GM12865 (cell line): ENCODE data around the gene HLCS.

Source experiments
- DNase-seq: peaks from one replicate; pipeline ENCODE4 v3.0.0; 2010; ENCODE audit warnings: low read depth
- H3K4me3 ChIP-seq: 2 replicates; pipeline ENCODE4 v1.5.1; 2011; ENCODE audit warnings: mild to moderate bottlenecking, low read depth, low read length, control low read depth
- TF ChIP-seq, protein P1 (sequence below): IDR thresholded peaks from 2 replicates; pipeline ENCODE4 v1.5.1; 2011; ENCODE audit warnings: low read length, control low read depth, low read depth, inconsistent platforms; ENCODE audit not compliant: insufficient read depth; ENCODE audit errors: missing control alignments

The HLCS gene

DNA sequence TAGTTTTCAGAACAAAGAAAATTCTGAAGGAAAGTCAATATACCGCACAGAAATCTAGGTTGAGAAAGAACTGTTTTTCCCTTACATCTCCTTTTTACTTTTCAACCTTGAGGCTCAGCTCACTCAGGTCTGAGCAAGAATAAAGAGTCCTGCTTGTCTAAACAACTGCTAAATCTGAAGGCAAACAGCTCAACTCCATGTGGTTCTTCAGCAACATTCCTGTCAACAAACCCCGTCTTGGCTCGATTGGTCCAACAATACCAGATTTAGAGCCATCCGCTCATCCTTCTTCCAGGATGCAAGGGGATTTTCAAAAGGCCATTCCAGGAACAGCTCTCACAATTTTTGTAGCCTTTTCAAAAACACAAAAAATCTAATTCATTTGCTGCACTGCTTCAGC, 119.8 kb downstream of the HLCS start:
- H3K4me3 ChIP-seq, result no peak overlapping the region
- no peak for DNase-seq
- TF ChIP-seq, protein P1, sequence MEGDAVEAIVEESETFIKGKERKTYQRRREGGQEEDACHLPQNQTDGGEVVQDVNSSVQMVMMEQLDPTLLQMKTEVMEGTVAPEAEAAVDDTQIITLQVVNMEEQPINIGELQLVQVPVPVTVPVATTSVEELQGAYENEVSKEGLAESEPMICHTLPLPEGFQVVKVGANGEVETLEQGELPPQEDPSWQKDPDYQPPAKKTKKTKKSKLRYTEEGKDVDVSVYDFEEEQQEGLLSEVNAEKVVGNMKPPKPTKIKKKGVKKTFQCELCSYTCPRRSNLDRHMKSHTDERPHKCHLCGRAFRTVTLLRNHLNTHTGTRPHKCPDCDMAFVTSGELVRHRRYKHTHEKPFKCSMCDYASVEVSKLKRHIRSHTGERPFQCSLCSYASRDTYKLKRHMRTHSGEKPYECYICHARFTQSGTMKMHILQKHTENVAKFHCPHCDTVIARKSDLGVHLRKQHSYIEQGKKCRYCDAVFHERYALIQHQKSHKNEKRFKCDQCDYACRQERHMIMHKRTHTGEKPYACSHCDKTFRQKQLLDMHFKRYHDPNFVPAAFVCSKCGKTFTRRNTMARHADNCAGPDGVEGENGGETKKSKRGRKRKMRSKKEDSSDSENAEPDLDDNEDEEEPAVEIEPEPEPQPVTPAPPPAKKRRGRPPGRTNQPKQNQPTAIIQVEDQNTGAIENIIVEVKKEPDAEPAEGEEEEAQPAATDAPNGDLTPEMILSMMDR, result no peak

DNA sequence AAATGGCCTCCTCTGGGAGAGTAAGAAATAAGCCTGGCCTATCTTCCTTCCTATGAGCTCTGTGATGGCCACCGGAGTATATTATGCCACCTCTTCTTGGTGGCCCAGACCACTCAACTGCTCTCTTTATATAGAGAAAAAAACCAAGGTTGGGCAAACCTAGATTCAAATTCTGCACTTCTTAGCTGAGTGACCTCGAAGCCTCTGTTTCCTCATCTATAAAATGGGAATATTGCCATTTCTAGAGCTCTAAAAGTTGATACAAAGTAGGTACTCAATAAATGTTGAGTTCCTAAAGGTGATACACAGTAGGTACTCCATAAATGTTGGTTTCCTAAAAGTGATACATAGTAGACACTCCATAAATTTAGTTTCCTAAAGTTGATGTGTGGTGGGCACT, 120.7 kb downstream of the HLCS start:
- no peak overlapping the region for H3K4me3 ChIP-seq
- TF ChIP-seq, protein P1, result no peak
- no peak for DNase-seq

DNA sequence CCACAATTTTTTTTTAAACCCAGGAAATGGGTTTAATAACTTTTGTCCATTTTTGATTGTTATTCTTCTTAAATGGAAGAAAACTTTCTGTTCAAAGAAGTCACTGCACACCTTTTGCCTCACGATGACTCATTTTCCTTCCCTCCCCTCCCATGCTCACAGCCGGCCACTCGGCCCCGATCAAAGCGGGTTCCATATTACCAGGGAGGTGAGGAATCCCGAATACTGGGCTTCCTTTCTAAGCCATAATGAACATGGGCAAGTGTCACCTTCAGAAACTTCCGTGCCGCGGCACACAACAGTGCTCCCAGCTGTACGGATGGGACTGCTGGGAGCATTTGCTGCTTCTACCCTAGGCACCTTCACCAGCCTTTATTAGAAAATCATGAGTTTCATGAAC, 121.4 kb downstream of the HLCS start:
- H3K4me3 ChIP-seq, result no peak overlapping the region
- no peak for DNase-seq
- TF ChIP-seq, protein P1, result no peak

GRCh38 chr21:36841866-36842265, 124.6 kb downstream of the HLCS start:
- no peak for DNase-seq
- TF ChIP-seq, protein P1, result no peak
- H3K4me3 ChIP-seq, result no peak overlapping the region

DNA sequence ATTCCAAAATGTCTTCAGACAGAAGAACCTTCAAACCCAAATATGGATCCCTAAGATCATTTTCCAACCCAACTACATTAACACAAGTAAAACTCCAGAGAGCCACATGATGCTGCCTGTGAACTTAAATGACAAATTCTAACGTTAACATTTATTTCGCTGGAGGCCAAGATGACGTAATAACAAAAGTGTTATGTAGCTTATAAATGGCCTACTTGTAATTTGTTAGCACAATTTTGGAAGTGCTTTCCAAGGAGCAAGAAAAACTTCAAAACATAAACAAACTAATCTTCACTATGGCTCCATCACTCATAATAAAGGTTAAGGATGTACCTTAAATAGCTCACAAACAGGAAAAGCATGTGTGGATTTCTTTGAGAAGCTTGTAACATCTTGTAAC, 126.7 kb downstream of the HLCS start:
- TF ChIP-seq, protein P1, result no peak
- no peak overlapping the region for H3K4me3 ChIP-seq
- no peak for DNase-seq

GRCh38 chr21:36839123-36839522, 127.3 kb downstream of the HLCS start:
- no peak overlapping the region for H3K4me3 ChIP-seq
- TF ChIP-seq, protein P1, result no peak
- DNase-seq, result no peak

DNA sequence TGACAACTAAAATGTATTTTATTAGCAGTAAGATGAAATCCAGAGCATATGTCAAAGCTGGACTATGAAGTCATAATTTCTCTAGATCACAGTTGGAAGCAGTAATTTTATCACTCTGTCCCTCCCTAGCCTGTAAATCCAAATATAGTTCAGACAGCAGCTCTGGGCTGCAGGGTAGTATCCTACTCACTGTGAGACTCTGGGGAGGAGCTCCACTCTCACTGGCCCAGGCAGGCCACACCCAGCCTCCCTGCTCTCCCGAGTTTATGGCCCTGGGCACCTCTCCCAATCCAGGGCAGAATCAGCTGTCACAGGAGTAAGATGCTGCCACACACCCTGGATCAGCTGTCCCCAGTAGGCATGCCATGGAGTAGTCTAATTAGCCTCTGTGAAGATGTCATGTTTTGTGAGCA, 131.1 kb downstream of the HLCS start:
- DNase-seq, result no peak
- TF ChIP-seq, protein P1, result no peak
- no peak overlapping the region for H3K4me3 ChIP-seq
